ENCODE measurements around the gene EVC2.

EVC2 gene

GRCh38 chr4:5532100-5532499, 176.3 kb downstream of the EVC2 start:
- no peak overlapping the region for H3K27ac ChIP-seq (ENCODE audit: poor library complexity, severe bottlenecking)
- H3K27me3 ChIP-seq (ENCODE audit: insufficient read depth, poor library complexity, severe bottlenecking): no peaks in the 10 kb centered on the region
- ATAC-seq (ENCODE audit: low read depth): no peak
- no peaks in the 10 kb centered on the region for H3K36me3 ChIP-seq (ENCODE audit: low read depth)
- no peaks in the 10 kb centered on the region for H3K9me3 ChIP-seq (ENCODE audit: severe bottlenecking)
- H3K4me1 ChIP-seq (ENCODE audit: insufficient read depth, poor library complexity, severe bottlenecking): no peaks in the 10 kb centered on the region
- DNase-seq (ENCODE audit: low spot score): no peak
- H3K4me3 ChIP-seq (ENCODE audit: severe bottlenecking): no peak overlapping the region
- no peak for TF ChIP-seq CTCF (IDR thresholded peaks at IDR 0.05; ENCODE audit: poor library complexity, severe bottlenecking)

GRCh38 chr4:5528031-5528436, 180.3 kb downstream of the EVC2 start:
- Histone ChIP-seq H3K36me3 (ENCODE audit: low read depth) (no peaks in the 10 kb centered on the region), H3K4me3 (ENCODE audit: severe bottlenecking) (no peak overlapping the region), H3K4me1 (ENCODE audit: insufficient read depth, poor library complexity, severe bottlenecking) (no peaks in the 10 kb centered on the region), H3K27ac (ENCODE audit: poor library complexity, severe bottlenecking) (no peak overlapping the region), H3K27me3 (ENCODE audit: insufficient read depth, poor library complexity, severe bottlenecking) (no peaks in the 10 kb centered on the region), H3K9me3 (ENCODE audit: severe bottlenecking) (no peaks in the 10 kb centered on the region)
- DNase-seq (ENCODE audit: low spot score) (no peak), ATAC-seq (ENCODE audit: low read depth) (no peak)
- no peak for TF ChIP-seq CTCF (IDR thresholded peaks at IDR 0.05; ENCODE audit: poor library complexity, severe bottlenecking)

GRCh38 chr4:5527211-5527610, 181.1 kb downstream of the EVC2 start:
- no peaks in the 10 kb centered on the region for H3K27me3 ChIP-seq (ENCODE audit: insufficient read depth, poor library complexity, severe bottlenecking)
- no peak for TF ChIP-seq CTCF (IDR thresholded peaks at IDR 0.05; ENCODE audit: poor library complexity, severe bottlenecking)
- no peak for DNase-seq (ENCODE audit: low spot score)

GRCh38 chr4:5526080-5526846, 182.1 kb downstream of the EVC2 start:
- ATAC-seq (ENCODE audit: low read depth): no peak
- Histone ChIP-seq H3K4me3 (ENCODE audit: severe bottlenecking) (no peak overlapping the region), H3K27me3 (ENCODE audit: insufficient read depth, poor library complexity, severe bottlenecking) (no peaks in the 10 kb centered on the region), H3K9me3 (ENCODE audit: severe bottlenecking) (no peaks in the 10 kb centered on the region), H3K4me1 (ENCODE audit: insufficient read depth, poor library complexity, severe bottlenecking) (no peaks in the 10 kb centered on the region), H3K27ac (ENCODE audit: poor library complexity, severe bottlenecking) (no peak overlapping the region), H3K36me3 (ENCODE audit: low read depth) (no peaks in the 10 kb centered on the region)
- no peak for DNase-seq (ENCODE audit: low spot score)
- TF ChIP-seq CTCF (IDR thresholded peaks at IDR 0.05; ENCODE audit: poor library complexity, severe bottlenecking): no peak

More at GRCh38 chr4:5527211-5527610, 181.1 kb downstream of the EVC2 start:
- Histone ChIP-seq H3K9me3 (ENCODE audit: severe bottlenecking) (no peaks in the 10 kb centered on the region), H3K4me1 (ENCODE audit: insufficient read depth, poor library complexity, severe bottlenecking) (no peaks in the 10 kb centered on the region), H3K36me3 (ENCODE audit: low read depth) (no peaks in the 10 kb centered on the region), H3K27ac (ENCODE audit: poor library complexity, severe bottlenecking) (no peak overlapping the region), H3K4me3 (ENCODE audit: severe bottlenecking) (no peak overlapping the region)
- ATAC-seq (ENCODE audit: low read depth): no peak

All from RWPE2 (cell line).